Stimulated activated CD4-positive, alpha-beta T cell treated with anti-CD3 and anti-CD28 coated beads, Interleukin-4, amount 100 ng/mL, for 1 hour (primary cell): ENCODE measurements around the gene ASB7.
"Not testable (repeated sequence)": the region's sequence is repeated elsewhere in the genome, so short reads cannot be mapped to it uniquely, and the experiment has no call there.

Experiments
- DNase-seq: peaks from one replicate; pipeline ENCODE4 v3.0.0-alpha.2; 2020

ASB7 gene, protein sequence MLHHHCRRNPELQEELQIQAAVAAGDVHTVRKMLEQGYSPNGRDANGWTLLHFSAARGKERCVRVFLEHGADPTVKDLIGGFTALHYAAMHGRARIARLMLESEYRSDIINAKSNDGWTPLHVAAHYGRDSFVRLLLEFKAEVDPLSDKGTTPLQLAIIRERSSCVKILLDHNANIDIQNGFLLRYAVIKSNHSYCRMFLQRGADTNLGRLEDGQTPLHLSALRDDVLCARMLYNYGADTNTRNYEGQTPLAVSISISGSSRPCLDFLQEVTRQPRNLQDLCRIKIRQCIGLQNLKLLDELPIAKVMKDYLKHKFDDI

DNA sequence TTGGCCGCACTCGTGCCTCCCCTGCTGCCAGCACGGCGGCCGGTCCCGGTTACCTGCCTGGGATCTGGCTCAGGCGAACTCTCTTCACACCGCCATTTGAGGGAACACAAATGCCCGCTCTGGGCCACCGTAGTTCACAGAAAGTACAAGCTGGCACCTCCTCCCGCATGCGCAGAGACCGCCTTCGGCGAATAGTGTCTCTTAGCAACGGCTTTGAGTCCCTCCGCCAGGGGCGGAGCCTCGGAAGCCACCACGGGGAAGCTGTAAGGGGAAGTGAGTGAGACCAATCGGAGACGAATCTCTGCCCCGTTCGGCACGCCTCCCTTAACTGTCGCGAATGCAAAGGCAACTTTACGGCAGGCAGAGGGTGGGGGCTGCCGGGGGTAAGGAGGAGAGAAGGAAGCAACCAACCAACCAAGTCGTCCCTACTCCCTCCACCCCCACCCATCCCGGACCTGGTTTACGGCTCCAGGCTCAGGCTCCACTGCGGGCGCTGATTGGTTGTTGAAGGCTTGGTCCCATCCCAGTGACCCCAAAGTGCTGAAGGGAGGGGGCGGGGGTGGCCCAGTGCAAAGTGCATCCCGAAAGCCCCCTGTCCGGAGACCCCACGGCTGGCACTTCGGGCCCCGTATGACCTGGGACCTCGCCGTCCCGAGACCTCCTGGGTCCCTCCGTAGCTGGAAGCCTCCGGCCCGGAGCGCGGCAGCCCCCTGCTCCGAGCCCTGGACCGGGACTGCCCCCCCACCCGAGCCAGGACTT lies at the start of gene ASB7, which contains the start of gene LINS1:
TSS of gene ASB7 (plus strand) at position 526 of the 759 bp plus-strand sequence. CDS start 9,628 bp downstream, outside the sequence.
TSS of gene LINS1 (minus strand) at position 121 of the 759 bp plus-strand sequence. CDS start 21,342 bp downstream, outside the sequence.
- DNase-seq, result peak; percentile 99

DNA sequence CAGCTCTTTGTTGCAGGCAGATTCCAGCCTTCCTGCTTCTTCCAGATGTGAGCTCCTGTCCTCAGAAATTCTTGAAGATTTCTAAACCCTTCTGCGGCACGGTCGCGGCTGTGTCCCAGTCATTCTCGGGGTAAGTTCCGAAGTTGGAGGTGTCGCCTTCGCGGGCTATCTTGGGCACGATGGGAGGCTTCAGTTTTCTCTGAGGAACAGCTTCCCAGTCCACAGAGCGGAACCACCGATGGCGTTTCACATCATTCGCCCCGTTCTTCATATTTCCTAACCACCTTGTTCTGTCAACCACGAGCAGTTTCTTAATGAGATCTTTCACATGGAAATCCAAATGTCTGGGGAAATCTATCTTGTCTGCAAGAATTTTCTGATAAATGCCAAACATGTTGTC lies 48.9 kb upstream of the ASB7 start:
- no peak for DNase-seq

DNA sequence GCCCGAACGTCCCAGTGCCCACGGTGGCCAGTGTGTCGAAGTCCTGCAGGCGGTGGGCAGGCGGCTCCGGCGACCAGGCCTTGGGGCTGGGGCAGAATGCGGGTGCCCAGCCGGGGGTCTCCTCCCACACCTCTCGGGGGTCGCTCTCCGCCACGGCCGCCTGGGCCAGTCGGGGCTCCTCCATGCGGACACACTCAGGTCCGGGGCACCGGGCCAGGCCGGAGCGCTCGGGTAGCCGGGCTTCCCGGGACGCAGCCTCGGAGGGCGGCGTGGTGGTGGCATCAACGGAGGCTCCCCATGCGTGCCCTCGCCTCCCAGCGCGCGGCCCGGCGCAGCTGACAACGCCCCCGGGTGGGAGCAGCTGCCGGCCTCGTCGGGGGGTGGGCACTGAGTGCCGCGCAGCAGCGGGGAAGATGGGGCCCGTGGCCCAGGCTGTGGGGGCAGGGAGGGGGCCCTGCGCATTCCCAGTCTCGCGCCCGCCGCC lies 43.6 kb upstream of the ASB7 start:
- DNase-seq, result no peak

DNA sequence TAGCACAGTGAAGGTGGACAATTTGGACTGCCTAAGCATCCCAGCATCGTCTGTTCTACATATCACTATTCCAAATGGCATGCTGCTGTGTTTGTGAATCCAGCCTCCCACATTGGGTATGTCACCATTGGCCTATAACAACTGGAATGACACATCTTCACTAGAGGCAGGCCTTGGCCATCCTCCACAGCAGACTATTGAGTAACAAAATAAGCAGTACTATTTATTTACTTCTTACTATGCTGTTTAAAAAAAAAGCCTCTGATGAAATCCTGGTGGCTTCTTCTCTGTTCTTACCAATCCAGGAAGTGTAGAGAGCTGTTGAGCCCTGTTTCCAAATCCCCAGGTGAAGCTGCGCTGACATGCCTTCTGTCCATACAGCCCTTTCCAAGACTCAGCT lies 43.1 kb upstream of the ASB7 start:
- no peak for DNase-seq

DNA sequence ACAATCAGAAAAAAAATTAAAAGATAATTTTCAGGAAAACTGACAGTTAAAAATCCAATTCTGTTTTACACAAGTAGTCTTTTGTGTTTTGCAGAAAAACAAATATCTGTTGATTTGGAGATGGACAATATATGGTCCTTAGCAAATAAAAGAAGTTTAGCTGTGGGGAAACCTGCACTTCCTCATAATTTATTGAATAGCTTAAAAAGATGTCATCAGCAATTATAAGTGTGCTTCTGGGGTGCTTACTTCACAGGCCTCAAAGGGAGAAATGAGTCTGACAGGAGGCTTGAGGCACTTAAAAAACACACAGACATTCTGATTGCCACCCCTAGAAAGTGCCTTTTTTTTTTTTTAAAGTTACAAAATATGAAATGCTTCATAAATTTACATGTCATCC lies 42.1 kb upstream of the ASB7 start:
- DNase-seq, result no peak

DNA sequence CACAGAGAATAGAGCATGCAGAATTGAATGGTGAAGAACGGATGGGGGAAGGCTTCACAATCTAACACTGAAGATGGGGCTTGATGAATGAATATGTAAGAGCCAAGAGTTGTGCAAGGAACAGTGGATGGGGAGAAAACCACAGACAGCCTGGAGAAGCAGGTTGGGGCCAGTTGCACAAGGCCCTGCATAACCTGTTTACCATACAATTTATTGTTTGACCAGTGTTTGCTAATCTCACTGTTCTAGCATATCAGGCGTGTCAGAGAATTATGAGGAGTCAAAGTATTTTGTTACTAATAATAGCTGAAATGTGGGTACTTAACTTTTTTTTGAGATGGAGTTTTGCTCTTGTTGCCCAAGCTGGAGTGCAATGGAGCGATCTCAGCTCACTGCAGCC lies 36.8 kb upstream of the ASB7 start:
- DNase-seq, result no peak

DNA sequence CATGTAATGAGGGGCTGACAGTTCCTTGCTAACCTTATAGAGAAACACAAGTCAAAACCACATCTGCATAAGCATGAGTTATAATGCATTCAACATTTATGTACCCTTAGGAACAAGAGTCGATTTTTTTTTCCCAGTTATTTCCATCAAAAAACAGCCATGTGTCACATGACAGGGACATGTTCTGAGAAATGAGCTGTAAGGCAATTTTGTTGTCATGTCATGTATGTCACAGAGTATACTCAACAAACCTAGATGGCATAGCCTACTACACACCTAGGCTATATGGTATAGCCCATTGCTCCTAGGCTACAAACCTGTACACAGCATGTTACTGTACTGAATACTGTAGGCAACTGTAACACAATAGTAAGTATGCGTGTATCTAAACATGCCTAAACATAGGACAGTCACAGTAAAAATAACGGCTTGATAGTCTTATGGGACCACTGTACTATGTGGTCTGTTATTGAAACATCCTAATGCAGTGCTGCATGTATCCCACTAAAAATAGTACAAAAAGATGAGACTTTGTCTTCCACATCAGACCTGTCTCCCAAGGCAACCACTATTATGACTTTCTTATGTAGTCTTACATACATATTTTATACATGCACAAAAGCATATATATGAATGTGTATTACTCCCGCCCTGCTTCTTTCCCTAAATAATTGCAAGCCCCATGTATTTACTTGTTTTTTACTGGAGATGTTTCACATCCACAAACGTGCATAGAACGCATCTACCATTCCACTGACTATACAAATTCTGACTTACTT lies 35.4 kb upstream of the ASB7 start:
- no peak for DNase-seq

DNA sequence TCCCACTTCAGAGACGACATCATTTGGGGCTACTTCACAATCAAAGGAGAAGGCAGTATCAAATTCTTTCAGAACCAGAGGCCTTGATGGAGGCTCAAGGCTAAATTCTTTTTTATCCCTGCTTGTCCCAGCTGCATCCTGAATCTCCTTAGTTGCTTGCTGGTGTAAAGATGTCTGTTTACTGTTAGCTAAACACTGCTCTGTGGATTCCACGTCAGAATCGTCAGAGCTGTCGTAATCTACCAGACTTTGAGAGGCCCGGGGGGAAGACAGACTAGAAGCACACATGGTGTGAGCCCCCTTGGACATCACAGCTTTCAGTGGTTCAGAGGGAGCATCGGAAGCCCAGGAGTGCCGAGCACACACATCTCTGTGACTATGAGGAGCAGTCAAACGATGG lies 33.0 kb upstream of the ASB7 start:
- DNase-seq, result no peak

DNA sequence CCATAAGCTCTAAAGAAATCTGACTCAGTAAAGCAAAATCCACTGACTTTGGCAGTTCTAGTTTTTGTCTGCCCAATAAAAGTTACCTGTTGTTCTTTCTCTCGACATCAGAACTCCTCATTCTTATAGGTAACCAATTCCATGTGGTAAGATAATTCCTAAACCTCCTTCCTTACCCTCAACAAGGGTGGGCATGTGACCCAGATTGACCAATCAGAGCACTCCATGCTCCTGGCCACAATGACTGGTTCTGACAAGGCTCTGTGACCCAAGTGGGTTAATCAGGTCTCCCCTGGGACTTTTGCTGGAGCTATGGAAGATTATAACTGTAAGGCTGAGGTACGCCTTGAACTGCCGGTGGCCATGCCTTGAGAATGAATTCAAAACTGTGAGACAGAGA lies 32.1 kb upstream of the ASB7 start:
- no peak for DNase-seq

DNA sequence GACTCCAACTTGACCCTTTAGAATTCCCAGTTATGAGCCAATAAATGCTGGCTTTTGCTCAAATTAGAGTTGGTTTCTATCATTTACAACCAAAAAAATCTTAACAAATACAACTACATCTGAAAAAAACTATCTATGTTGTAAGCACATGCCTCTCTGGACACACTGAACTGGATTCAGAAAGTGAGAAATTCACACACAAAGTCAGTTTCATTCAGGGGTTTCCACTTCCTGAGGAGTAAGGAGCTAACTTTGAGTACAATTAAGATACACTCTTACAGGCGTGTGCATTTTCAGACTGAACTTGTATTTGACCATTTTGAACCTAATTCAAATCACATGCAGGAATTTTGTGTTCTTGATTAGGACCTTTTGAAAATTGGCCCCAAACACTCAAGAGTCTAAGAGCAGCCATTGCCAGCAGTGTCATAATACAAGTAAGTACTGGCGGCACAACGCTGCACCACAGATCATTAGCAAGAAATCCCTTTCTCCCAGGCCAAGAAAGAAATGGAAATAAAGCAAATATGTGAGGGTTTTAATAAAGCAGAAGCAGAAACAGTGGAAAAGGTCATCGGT lies 31.6 kb upstream of the ASB7 start:
- DNase-seq, result no peak

DNA sequence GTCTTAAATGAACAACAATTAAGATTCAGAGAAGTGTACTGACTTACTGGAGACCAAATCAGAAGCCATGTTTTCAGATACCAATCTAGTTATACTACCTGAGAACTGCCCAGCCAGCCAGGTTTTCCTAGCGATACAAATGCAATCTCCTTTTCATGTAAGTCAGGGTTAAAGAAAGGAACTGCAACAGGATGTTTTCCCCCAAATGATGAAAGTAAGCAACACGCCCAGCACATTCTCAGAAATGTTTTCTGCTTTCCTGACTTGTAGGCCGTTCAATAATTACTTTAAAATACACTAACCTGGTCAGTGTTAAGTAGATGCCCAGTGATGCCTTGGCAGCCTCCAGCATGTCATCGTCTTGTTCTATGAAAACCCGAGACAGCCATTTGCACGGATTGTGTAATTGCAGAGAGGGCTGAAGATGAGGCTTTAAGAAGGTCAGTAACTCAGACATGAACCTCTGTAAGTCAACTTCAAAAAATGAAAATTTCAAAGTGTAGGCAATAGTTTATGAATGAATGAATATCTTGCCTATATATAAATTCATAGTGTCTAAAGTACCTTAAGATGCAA lies 30.7 kb upstream of the ASB7 start:
- no peak for DNase-seq

DNA sequence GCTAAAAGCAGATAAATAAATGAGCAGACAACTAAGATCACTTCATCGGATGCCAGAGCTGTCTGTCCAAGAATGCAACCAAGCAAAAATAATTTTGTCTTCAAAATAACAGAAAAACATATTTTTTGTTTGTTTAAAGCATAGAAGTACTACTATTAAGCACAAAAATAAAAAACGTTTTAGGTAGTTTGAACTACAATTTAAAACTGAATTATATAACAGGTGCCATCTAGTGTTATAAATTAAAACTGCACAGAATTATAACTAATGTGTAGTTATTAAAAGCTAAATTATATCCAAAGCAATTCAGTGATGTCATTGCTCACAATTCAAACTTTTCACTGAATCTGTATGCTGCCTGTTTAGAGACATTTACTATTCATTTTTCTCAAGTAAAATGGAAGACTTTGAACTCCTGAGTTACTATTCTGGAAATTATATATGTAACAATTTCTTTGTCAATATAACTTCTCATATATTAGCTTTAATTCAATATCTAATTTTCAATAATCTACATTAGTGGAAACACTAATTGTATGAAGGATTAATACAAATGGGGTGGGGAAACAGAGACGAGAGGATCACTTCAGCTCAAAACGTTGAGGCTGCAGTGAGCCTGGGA lies 29.9 kb upstream of the ASB7 start:
- DNase-seq, result no peak

DNA sequence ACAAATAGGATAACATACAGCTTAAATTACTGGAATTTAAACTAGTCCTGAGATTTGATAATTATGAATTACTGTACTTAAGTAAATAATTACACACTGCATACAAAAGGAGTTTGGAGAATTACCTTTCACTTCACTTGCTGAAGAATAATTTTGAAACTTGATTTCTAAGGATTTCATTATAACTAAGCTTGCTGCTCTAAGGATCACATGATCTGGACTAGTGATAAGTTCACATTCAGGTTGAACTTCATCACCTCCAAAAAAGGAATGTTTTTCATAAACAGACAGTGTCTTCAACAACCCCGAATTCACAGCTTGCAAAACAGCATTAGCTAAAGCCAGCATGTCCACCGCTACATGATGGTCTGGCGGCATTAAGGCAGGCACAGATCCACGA lies 28.9 kb upstream of the ASB7 start:
- DNase-seq, result no peak

DNA sequence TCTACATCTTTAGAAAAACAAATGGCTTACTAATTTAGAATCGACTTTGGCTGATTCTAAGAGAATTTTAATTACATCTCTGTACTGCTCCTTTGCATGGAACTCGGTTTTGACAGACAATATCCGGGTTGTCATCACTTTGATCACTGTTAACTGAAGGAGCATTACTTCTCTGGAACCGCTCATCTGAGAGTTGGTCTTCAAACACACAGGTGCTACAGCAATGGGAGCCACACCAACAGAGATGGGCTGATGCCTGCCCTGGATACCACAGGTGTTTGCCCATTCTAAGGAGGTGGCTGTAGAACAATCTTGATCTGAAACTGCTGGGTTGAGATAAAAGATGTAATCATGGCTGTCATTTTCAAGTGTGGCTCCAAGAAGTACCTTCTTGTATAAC lies 22.0 kb upstream of the ASB7 start:
- no peak for DNase-seq

DNA sequence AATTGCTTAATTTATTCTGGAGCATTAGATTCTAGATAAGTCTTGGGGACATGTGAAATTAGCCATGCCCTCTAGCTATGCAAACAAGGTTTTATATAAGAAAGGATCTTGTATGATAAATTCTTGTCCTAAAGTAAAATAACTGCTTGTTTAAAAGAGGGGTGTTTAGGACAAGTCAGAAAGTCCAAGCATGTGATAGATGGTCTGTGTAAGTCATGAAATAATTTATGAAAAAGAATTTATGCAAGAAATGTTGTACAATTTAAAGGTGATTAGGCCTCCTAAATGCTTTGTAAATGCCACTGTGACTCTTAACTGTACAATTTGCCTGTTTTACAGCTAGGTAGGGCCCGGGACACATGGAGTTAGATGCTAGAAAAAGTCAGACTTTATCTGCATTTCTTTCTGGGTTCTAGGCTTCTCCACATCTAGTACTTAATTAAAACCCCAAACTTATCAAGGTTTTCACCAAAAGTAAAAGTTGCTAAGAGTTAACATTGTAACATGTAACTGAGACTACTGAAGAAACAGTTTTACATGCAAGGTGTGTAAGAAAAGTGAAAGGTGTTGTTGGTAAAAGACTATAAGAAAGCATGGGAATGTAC lies 13.6 kb upstream of the ASB7 start:
- no peak for DNase-seq

DNA sequence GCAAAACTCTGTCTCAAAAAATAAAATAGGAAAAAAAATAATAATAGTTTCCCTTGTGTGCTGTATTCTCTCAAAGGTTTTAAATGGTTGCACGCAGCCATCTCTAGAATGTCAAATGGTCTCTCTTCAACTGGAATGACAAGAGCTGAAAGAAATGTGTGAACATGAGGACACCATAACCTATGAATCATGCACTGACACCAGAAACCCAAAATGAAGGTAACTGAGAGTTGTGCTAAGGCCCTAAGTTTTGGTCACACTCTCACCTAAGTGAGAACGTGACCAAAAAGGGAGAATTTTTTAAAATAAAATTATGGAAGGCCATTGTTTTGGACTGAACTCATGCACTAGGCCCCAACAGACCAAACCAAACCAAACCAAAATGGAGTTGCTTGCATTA lies 11.2 kb upstream of the ASB7 start:
- DNase-seq, result not testable (repeated sequence)

DNA sequence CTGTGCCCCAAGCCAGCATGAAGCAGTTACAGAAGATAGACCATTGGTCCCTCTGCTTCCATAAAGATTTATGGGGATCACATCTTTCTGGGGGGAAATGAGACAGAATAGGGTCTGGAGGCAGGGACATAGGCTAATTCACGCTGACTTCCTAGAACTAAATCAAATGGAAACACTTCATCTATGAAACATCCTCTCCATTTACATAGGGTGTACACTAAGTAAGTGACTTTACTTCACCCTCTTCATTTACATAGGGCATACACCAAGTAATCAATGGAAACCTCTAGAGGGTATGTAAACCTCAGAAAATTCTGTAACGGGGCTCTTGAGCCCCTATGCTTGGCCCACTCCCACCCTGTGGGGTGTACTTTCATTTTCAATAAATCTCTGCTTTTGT lies 10.6 kb upstream of the ASB7 start:
- DNase-seq, result no peak

DNA sequence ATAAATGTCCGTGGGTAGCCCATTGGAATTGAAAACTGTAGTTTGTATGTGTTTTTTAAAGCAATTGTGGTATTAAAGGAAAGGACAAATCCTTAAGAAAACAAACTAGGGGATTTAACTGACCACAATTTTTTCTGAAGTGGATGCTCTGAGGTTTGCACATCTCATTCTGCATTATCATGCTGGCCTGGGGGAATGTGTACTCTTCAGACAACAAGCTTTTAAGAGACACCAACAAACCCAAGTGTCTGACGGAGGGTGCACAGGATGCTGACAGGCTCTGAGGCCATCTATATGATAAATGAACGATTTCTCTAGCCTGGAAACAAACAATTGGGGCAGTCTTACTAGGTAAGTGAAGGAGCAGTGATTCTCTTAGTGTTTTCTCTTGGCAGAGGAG lies 9.5 kb upstream of the ASB7 start:
- DNase-seq, result no peak

DNA sequence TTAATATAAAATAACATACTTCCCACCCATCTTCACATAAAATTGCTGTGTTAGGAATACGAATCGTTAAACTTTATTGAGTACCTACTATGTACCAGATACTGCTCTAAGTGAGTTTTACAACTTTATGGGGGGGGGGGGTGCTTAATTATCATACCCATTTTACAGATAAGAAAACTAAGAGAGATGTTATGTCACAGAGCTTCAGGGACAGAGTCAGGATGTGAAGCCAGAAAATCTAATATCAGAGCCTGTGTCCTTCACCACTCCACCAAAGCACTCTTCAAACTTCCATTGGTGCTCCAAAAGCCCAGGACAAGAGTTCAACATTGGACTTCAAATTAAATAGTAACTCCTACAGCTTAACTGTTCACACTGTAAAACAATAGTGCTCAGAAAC lies 9.0 kb upstream of the ASB7 start:
- no peak for DNase-seq

DNA sequence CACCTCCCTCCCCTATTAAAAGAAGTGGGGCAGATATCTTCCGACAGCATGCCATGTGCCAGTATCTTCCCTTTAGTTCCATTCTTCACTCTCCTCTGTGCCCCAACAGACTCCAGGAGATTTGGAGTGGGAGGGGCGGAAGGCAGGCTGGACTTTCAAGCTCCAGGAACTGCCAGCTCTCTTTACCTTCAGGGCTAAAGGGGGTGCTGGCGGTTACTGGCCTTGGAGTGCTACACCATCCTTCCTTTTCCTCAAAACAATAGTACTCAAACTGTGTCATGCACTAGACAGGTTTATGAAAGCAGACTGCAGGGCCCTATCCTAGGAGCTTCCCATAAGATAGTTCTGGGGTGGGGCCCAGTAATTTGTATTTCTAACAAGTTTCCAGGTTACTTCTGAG lies 6.4 kb upstream of the ASB7 start:
- no peak for DNase-seq

DNA sequence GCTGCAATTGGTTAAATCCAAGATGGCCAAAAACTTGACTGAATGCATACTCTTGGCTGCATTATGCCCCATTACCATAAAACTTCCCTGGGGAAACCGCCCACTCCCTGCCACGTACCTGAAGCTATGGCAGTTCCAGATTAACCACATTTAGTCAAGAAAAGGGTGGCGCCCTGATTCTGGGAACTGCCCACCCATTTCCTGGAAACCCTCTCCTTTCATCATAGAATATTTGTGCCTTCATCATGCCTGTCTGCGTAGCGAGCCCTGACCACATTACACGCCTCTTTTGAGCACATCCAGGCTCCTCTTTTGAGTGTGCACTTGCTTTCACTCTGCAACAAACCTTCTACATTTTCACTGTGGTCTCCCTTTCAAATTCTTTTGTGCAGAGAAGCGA lies 5.6 kb upstream of the ASB7 start:
- peak; percentile 89 for DNase-seq

DNA sequence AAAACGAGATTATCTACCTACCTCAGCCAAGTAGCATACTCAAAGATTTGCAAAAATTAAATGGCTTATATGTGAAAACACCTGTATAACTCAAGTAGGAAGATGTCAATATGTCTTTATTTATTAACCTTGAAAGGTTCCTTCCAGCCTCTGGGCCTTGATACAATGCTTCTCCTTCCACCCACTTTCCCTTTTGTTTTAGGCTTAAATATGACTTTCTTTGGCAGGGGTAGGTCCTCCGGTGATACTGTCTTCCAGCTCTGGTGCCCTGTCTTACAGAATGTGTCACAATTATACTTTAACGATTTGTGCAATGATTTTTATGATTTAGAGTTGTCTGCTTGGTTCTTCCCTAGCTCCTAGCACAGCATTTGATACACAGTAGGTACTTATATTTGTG lies 4.5 kb upstream of the ASB7 start:
- no peak for DNase-seq
